ENCODE measurements around the gene SNU13.

GRCh38 chr22:41625577-41625976, 63.1 kb downstream of the SNU13 start:
- TF ChIP-seq GATA2 (IDR thresholded peaks at IDR 0.05; ENCODE audit: low read depth, low read length) (no peak), GATA3 (IDR thresholded peaks at IDR 0.05; ENCODE audit: low read depth, low read length) (no peak)
